Fibroblast of peridontal ligament (primary cell): ENCODE measurements around the gene TMEM229B.
A peak's percentile ranks its signal among the peaks of the same experiment; 100 is the strongest.

Experiments used
- DNase-seq: peaks from one replicate; pipeline ENCODE4 v3.0.0-alpha.2; 2010; ENCODE audit errors: extremely low read depth

The TMEM229B gene

DNA sequence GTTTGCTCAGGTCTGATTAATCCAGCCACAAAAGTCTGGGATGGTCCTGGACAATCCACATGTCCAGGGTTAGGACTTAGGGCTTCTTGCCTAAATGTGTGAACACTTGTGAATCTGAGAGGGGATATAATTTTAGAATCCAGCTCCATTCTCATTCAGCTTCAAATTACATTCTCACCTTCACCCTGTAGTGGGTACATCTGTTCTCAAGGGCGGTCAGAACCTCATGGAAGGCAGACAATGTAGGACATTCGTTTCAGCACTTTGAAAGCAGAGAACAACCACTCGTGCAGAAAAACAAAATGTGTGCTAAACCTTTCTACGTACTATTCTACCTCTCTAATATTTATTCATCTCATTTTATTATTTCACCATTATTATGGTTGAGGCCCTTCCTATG, 1.2 kb downstream of the TMEM229B start:
- DNase-seq, result no peak

DNA sequence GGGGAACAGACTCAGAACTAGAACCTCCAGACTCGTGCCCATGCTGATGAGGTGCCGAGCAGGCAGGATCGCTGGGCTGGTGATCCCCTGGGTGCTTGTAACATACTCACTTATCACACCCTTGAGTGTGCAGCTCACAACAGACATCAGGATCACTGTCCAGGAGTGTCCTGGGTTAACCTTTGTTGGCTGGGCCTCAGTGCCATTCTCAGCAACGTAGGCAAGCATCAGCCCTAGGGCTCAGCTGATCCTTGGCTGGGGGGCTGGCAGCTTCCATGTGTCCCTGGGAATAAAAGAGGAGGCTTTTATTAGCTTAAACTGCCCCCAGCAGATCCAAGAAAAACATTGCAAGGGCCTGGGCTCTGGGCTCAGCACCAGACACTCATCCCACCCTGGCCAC, 1.6 kb downstream of the TMEM229B start:
- no peak for DNase-seq

DNA sequence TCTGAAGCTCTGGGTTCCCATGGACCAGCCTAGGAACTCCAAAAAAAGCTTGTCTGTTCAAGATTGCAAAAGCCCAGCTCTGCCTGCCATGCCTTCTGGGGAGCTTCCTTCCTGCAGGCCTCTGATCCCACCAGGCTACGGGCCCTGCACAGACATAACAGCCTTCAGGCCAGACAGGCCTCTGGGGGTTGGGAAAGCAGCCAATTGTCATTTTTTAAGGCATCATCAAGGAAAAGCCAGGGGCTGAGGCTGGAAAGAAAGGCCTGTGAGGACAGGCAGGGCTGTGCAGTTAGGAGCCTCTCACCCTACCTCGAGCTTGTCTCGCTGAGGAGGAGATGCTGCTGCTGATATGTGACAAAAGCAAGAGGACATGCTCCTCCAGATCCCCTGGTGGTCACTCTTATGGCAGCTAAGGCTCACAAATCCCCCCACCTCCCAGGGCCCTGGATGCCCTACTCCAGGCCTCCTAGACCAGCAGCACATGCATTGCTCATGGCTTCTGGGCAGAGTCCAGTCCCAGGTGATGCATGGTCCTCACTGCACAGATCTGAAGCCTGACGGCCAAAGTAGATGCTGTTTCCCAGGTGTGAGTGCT, 2.9 kb downstream of the TMEM229B start:
- peak; percentile 5 for DNase-seq

DNA sequence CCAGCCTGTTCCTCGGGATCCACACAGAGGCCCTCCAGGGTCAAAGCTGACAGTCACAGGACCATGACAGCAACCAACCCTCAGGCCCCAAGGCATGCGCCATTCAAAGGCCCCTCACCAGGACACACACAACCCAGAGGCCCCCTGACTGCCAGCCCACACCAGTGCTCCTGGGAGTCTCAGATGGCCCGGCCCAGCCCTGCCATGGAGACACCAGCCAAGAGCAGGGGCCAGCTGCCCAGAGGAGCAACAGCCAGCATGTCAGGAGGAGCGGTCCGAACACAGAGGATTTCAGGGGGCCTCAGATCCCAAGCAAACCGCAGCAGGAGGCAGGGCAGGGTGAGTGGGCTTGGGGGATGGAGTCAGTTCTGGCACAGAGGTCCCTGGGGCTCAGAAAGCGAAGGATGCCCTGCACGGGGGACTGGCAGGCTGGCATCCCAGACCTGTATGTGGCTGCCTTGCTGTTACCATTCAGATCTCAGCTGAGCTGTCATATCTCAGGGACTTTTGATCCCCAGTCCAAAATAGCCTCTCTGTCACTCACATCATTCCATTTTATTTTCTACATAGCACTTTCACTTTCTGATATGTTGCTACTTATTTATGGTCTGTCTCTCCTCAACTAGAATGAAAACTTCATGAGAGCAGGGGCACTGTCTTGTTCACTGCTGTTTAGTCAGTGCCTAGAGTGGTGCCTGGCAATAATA, 4.8 kb downstream of the TMEM229B start:
- no peak for DNase-seq

DNA sequence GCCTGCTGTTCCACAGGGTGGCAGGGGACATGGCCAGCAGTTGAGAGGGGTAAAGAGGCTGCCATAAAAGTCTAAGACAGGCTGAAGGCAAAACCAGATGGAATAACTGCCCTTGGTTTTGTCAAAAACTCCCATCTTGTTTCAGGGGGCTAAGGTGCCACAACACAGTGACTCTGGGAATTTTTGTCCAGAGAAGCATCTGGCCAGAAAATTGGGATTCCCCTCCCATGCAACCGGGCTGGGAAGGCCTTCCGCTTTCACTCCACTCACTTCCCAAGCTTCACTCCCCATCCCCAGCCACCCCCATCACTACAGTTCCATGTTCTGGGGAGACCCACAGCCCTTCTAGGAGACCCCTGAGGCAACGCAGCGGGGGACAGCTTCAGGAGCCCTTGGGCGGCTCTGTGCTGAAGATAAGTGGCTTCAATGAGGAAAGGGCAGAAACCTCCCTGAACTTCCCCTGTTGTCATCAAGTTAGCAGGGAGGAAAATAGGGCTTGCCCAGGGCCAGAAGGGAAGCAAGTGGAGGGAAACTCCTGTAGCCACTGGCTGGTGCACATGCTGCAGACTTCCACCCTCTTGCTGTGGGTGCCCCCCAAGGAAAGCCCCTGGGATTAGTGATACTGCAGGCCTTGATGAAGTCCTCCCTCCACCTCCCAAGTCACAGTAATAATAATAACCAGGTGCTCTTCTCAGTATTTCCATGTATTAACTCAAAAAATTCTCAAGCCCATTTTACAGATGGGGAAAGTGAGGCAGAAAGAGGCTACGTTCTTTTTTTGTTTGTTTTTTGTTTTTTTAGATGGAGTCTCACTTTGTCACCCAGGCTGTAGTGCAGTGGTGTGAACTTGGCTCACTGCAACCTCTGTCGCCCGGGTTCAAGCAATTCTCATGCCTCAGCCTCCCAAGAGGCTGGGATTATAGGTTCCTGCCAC, 6.0 kb downstream of the TMEM229B start:
- DNase-seq, result no peak

DNA sequence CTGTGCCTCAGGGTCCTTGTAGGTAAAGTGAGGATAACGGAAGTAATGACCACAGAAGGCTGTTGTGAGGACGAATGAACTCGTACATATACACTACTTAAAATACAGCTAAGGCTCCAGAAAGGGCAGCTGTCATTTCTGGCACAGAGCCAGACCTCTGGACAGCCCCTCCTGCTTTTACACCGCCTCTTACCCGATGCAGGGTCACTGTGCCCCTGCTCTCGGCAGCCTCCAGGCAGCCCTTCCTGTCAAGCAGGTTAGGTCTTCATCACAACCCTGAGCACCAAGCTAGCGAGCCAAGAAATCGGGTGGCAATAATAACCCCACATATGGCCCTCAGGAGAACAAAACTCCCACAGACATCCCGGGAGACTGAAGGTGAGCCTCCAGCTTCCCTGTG, 8.5 kb downstream of the TMEM229B start:
- DNase-seq, result no peak

DNA sequence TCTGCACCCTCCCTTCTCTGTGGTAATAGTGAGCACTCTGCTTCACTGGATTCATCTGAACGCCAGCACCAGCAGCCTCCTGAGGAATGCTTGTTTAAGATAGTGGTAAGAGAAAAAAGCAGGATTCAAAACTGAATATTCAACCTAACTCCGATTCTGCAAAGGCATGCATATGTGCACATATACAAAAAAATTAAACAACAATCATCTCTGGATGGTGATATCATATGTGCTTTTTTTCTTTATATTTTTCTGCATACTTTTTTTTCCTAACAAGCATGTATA, 9.8 kb downstream of the TMEM229B start:
- no peak for DNase-seq

DNA sequence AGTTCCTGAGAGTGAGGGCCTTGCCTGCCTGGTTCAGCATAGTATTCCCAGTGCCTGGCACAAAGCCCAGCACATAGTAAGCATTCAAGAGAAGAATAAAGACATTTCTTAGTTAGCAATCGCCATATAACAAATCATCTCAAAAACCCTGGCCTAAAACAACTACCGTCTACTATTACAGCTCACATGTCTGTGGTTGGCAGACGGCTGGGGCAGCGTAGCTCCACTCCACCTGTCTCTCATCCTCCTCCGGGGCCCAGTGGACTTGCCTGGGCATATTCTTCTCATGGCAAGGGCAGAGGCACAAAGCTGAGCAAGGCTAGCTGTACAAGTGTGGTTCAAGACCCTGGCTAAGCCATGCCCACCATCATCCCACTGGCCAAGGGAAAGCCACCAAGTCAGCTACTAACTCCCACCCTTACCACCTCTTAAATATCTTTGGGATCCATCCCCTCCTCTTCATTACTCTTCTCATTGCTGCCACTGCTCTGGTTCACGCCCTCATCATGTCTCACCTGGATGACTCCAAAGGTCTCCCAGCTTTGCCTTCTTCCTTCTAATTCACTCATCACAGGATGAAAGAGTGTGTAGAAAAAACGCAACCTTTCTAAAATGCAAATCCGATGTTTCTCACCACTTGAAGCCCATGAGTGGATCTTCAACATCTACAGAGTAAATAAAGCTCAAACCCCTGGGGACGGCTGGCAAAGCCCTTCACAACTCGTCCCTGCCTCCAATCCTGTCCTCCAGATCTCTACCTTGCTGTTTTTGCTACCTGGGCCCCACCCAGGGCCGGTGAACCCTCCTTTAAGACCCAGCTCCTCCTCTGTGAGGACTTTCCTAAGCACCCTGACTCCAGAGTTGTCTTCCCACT, 10.4 kb downstream of the TMEM229B start:
- no peak for DNase-seq

DNA sequence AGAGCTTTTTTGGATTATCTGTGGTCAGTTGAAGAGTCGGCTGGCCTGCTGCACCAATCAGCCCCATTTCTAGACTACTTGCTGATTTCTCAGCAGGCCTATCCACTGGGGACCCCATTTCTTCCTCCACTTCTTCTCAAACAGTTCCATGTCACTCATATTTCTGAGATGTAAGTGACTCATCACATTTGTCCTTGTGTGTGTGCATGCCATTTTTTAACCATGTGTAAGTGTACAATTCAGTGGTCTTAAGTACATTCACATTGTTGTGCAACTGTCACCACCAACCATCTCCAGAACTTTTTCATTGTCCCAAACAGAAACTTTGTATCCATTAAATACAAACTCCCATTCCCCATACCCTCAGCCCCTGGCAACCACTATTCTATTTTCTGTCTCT, 14.2 kb downstream of the TMEM229B start:
- DNase-seq, result no peak

DNA sequence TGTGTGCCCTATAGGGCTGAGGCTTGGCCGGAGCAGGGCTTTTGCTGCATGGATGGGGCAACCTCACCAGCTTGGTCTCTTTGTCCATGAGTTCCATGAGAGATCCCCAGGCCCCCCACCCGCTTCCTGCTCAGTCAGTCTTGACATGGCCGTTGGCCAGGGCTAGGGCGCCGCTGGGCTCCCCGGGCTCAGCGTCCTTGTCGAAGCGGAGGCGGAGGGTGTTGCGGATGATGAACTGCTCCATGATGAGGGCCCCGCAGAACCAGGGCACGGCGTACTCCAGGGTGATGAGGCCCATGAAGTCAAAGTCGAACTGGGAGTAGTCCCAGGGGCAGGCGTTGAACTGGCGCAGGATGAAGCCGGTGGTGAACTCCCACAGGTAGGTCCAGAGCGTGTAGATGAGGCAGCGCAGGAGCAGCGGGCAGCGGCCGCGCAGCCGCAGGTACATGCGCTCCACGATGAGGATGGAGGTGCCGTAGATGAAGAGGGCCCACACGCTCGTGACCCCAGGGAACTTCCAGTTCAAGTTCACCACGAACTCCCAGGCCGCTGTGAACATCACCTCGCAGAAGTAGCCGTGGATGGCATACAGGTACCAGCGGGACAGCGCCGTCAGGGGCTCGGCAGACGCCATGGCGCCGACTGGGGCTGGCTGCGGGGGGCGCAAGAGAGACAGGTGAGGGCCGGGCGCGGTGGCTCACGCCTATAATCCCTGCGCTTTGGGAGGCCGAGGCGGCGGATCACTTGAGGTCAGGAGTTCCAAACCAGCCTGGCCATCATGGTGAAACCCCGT, 15.0 kb downstream of the TMEM229B start:
- DNase-seq, result no peak

DNA sequence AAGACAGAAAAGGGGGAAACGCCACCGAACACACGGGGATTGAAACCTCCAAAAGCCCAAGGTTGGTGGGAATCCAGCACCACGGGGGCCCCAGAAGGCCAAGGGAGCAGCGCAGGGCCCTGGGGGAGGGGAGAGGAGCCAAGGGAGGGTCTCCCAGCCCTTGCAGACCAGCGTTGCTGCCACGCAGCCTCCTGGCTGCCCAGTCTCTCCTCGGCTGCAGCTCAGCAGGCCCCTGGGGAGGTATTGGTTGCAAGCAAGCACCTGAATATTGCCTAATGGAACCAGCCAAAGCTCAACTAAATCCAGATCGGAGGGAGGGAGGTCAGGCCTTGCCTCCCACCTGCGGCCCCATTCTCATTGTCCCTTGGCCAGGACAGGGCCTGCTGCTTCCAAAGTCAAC, 15.8 kb downstream of the TMEM229B start:
- no peak for DNase-seq

DNA sequence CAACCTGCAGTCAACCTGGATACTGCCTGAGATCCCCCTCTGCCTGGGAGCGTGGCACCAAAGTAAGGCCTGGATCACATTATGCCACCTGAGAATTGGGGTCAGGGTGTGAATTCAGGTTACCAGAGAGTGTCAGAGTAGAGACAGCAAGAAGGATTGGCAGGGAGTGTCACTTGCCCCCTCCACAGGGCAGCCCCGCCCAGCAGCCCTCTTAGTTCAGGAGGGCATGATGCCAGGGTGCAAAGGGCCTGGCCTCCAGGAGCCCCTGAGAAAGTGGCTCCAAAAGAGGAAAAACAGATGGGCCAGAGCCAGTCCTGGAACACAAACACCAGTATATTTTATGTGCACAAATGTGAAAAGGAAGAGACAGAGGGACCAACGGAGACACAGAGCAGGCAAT, 18.6 kb downstream of the TMEM229B start:
- DNase-seq, result no peak

DNA sequence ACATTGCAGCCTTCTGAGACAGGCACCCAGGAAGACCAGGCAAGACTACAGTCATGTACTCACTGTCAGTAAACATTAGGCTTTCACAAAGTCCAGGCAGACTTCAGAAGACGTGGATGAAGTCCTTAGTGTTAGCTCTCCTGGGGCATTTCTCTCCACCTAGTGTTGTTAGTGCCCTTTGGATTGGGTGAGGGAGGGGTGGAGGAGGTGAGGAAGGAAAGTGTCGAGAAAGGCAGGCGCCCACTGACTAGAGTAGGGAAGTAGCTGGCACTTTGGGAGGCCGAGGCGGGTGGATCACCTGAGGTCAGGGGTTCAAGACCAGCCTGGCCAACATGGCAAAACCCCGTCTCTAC, 20.2 kb downstream of the TMEM229B start:
- DNase-seq, result no peak

DNA sequence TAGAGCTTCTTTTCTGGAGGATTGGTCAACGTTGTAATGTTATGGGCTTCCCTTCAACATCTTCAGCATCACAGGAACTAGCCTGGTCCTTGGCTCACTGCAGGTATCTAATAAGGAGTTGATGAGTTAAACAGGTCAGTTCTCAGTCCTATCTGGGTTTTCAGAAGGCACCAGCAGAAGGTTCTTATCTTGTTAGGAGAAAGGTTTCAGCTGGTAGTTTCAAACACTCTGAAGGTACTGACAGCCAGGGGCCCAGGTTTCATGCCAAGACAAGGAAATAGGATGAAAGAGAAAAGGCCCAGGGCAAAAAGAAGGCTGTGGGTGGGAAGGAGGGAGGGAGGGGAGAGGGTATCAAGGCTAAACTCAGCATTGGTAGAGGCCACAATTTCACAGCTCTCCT, 21.4 kb downstream of the TMEM229B start:
- no peak for DNase-seq

DNA sequence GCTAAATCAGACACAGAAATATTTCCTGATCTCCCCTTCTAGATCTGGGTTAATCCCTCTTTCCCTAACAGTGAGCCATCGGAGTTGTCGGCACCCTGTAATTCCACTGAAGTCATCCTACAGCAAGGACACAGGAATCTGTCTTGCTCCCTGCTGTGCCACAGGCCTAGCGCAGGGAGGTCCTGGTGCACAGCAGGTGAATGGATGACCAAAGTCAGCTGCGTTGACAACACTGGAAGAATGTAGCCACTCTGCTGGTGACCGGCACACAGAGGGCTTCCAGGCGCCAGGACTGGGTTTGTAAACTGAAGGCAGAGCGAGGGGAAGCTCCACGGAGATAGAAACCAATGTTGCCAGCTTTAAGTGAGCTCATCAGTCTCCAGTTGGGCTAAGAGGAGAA, 23.6 kb downstream of the TMEM229B start:
- no peak for DNase-seq

DNA sequence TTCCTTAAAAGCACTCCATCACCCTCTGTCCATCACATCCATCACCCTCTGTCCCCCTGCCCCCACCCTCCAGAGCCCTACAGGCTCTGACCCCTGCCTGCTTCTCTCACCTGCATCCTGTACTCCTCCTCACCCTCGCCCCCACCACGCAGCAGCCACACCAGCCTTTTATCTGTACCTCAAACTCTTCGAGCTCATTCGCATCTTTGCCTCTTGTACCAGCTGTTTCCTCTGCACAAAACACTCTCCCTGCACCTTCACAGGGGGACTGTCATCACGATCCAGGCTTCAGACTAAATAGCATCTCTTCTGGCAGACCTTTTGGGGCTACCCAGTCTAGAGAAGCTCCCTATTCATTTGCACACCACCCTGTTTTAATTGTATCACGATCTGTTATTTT, 24.1 kb downstream of the TMEM229B start:
- DNase-seq, result no peak

DNA sequence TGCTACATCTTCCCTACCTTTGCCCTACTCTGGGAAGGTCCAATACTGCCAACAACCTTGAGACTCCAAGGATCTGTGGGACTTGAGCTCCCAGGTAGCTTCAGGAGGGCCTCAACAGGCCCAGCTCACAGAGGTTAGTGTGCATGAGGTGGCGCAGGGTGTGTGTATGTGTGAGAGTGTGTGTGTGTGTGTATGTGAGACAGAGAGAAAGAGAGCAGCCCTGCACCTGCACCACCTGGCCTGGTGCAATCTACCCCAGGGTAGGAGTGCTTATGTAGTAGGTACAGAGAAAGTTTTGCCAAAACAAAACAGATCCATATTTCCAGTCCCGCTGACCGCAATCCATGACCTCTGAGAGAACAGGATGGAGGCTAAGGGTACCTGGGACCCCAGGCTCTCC, 24.6 kb downstream of the TMEM229B start:
- no peak for DNase-seq

DNA sequence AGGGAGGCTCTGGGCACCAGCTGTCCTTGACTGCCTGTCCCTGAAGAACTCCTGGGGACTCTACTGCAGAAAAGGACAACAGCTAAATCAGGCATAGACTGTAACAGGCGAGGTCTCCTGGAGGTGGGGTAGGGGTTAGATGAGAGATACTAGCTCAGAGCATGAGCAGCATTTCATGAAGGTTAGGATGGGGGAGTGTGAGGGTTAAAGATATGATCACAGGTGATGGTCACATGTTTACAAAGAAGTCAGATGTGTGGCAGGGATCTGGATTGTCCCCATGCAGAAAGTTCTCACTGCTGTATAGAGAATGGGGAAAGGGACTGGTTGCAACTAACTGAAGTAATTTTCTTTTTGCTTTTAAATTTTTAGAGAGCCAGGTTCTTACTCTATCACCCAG, 26.5 kb downstream of the TMEM229B start:
- DNase-seq, result no peak

DNA sequence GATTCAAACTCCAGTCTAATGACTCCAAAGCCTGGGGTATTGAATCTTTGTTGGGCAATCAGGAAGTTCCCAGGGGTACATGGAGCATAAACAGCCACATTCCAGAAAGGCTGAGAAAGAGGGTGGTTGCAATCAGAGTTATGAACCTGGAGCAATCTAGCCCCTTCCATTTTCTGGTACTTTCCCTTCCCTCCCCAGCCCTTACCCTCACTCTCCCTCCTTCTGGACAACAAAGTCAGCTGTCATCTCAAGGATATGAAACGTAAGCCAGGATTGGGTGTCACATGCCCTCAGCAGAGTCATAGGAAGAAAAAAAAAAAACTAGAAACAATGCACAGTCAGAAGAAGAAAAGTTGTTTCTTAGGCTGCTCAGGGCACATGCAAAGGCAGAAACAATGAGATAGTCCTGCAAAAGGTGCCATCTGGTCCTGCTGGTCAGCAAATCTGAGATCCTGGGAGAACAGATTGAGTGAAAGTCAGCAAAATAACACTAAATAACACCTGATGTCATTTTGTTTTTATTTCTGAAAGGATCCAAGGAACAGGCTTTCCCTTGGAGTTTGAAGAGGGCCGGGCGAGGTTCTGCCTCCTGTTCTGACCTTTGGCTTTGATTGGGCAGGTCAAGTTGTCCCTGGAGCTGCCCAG, 27.1 kb downstream of the TMEM229B start:
- peak; percentile 72 for DNase-seq

DNA sequence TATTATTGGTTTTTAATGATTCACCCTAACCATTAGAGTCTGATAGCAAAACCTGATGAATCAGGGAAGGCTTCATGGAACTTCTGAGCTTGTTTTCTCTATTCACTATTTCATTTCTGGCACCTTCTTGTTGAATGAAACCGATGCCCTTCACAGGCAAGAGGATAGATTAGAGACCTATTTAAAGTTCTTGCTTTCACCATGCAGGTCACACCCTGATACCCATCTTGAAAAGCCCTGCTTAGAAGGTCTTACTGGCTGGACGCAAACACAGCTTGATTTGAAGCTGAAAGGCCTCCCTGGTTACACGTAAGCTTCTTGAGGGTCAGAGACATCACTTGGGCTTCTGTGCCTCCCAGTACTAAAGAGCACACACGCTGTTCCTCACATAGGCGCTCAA, 29.2 kb downstream of the TMEM229B start:
- DNase-seq, result no peak

DNA sequence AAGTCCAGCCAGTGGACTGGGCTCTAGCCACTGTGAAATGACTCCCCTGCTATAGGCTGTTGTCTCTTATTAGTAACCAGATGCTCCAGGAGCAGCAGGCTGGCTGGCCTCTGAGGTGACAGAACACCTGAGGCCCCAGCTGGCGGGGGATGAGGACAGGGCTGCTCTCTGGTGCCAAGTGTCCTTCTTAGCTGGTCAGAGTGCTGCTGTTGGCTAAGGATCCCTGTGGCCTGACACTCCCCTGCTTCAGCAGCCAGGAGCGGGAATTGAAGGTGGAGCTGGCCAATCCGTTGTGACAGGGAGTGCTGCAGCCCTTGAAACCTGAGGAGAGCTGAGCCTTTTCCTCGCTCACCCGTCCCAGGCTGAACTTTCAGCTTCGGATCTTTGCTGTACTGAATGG, 30.7 kb downstream of the TMEM229B start:
- no peak for DNase-seq
